HepG2 (cell line): ENCODE data around the gene TEX29. TPM values are rescaled to one million over a fixed set of nuclear protein-coding genes. Genes with fewer than 3 reads are reported as not detected.

Experiments
- ATAC-seq: fragments of 200-7000 bp; cut with Tn5 transposase; 3 replicates; pipeline ENCODE4 v1.9.1; 2020; ENCODE audit warnings: mild to moderate bottlenecking, moderate library complexity
- BruUV-seq: library from RNA; stranded (reverse); fragments of 400-500 nt; replicated peaks from 2 replicates; lab custom pipeline; 2021; lab: Mats Ljungman, UMichigan
- CTCF ChIA-PET: fragments of 300-600 bp; formaldehyde crosslinking; extraction: SDS; loops from one replicate; lab custom pipeline; 2021; ENCODE audit warnings: low total read pairs, inconsistent platforms, low intra/inter-chr PET ratio; lab: Yijun Ruan, JAX
- POLR2A ChIA-PET: fragments of 350-600 bp; sonication (Branson Sonifier 250); formaldehyde crosslinking; loops from one replicate; lab custom pipeline; 2020; ENCODE audit warnings: antibody characterized with exemption, inconsistent platforms; lab: Yijun Ruan, JAX
- DNase-seq: peaks from one replicate; pipeline ENCODE4 v3.0.0-alpha.2; 2015; ENCODE audit warnings: low spot score
- FAIRE-seq: peaks from 3 replicates; lab custom pipeline; 2011; peaks lifted over from hg19 to GRCh38; lab: Jason Lieb, UNC
- H2AFZ ChIP-seq: one replicate; pipeline ENCODE4 v1.6.1; 2011; ENCODE audit warnings: low read length, inconsistent platforms
- H3K27ac ChIP-seq: fragments of 300-600 bp; 3 replicates; pipeline ENCODE4 v1.8.0; 2011; ENCODE audit warnings: mixed run types, mild to moderate bottlenecking, mixed read lengths, low read length, inconsistent platforms; ENCODE audit not compliant: insufficient read depth; ENCODE audit errors: extremely low read length
- H3K27me3 ChIP-seq, 2 experiments: fragments of 200-600 bp in 1 of 2; 2 replicates in 1 of 2; 3 replicates in 1 of 2; pipeline versions ENCODE4 v1.6.0 to v1.8.0; 2011; ENCODE audit warnings: low read length in 2 of 2, mild to moderate bottlenecking in 2 of 2, moderate library complexity in 2 of 2, inconsistent platforms in 1 of 2; ENCODE audit not compliant: insufficient read depth in 2 of 2, control insufficient read depth in 1 of 2
- H3K36me3 ChIP-seq, 2 experiments: fragments of 200-600 bp in 1 of 2; replicated peaks in 1 of 2; 2 replicates in 1 of 2; 3 replicates in 1 of 2; pipeline versions ENCODE4 v1.5.1 to v1.8.0; 2011; ENCODE audit warnings: low read length in 2 of 2, inconsistent platforms in 1 of 2; ENCODE audit not compliant: insufficient read depth in 2 of 2, control insufficient read depth in 1 of 2
- H3K4me1 ChIP-seq: 2 replicates; pipeline ENCODE4 v1.5.1; 2012; ENCODE audit warnings: low read length, inconsistent platforms; ENCODE audit not compliant: insufficient read depth
- H3K4me2 ChIP-seq: 2 replicates; pipeline ENCODE4 v1.6.0; 2011; ENCODE audit warnings: low read depth, low read length, inconsistent platforms
- H3K4me3 ChIP-seq, 3 experiments: fragments of 200-600 bp in 1 of 3; sonication (generic), shearing (Covaris generic) in 1 of 3; replicated peaks in 1 of 3; 2 replicates each; pipeline ENCODE4 v1.5.1; 2011 to 2016; ENCODE audit warnings: low read length in 3 of 3, inconsistent platforms in 2 of 3, low read depth in 2 of 3, mild to moderate bottlenecking in 2 of 3, control low read depth in 1 of 3, mixed read lengths in 1 of 3; ENCODE audit not compliant: insufficient read depth in 1 of 3
- H3K79me2 ChIP-seq: one replicate; pipeline ENCODE4 v1.6.1; 2011; ENCODE audit warnings: low read length, inconsistent platforms; ENCODE audit not compliant: insufficient read depth
- H3K9ac ChIP-seq: 2 replicates; pipeline ENCODE4 v1.6.0; 2011; ENCODE audit warnings: mild to moderate bottlenecking, low read depth, low read length, inconsistent platforms; ENCODE audit not compliant: insufficient read depth
- H3K9me3 ChIP-seq: 2 replicates; pipeline ENCODE4 v1.5.1; 2012; ENCODE audit warnings: mild to moderate bottlenecking, low read length
- H4K20me1 ChIP-seq: 2 replicates; pipeline ENCODE4 v1.6.0; 2011; ENCODE audit warnings: inconsistent platforms, mild to moderate bottlenecking, low read length, moderate library complexity; ENCODE audit not compliant: insufficient read depth
- FOSL1 ChIP-seq: sonication (generic); formaldehyde crosslinking; IDR thresholded peaks from 2 replicates; pipeline ENCODE4 v1.9.0; 2021; ENCODE audit warnings: missing genetic modification reagents, borderline replicate concordance
- FOXM1 ChIP-seq: sonication (generic); formaldehyde crosslinking; IDR thresholded peaks from 2 replicates; pipeline ENCODE4 v1.5.0; 2020; ENCODE audit warnings: missing genetic modification reagents
- FOXP1 ChIP-seq, 2 experiments: fragments of 450-650 bp in 1 of 2; IDR thresholded peaks; 2 replicates each; pipeline ENCODE4 v1.6.1; 2017 to 2018; ENCODE audit warnings: antibody characterized with exemption in 1 of 2
- GABPB1 ChIP-seq: IDR thresholded peaks from 2 replicates; pipeline ENCODE4 v1.6.1; 2016; ENCODE audit warnings: mild to moderate bottlenecking, missing genetic modification reagents, moderate library complexity, missing compliant biosample characterization
- ONECUT2 ChIP-seq: sonication (generic); formaldehyde crosslinking; IDR thresholded peaks from 2 replicates; pipeline ENCODE4 v1.4.0; 2020; ENCODE audit warnings: missing genetic modification reagents
- REPIN1 ChIP-seq: sonication (generic); formaldehyde crosslinking; IDR thresholded peaks from 2 replicates; pipeline ENCODE4 v1.8.0; 2022; ENCODE audit warnings: missing genetic modification reagents, low read depth, mild to moderate bottlenecking, borderline replicate concordance
- SP5 ChIP-seq: IDR thresholded peaks from 2 replicates; pipeline ENCODE4 v1.6.1; 2016; ENCODE audit warnings: low read depth, borderline replicate concordance
- ZNF780A ChIP-seq: sonication (generic); formaldehyde crosslinking; IDR thresholded peaks from 2 replicates; pipeline ENCODE4 v1.8.0; 2022; ENCODE audit warnings: mild to moderate bottlenecking, missing genetic modification reagents, moderate library complexity
- WGBS: methylation state at CpG from one replicate; pipeline ENCODE4 v1.1.6; 2017; ENCODE audit warnings: low lambda C conversion rate; 5-methylcytosine and 5-hydroxymethylcytosine counted together
- in situ Hi-C: cut with HindIII; loops from 2 replicates; pipeline ENCODE4 v1.10.0; 2017; ENCODE audit warnings: low pct_unique_long_range_greater_than_20kb; ENCODE audit not compliant: extremely low pct_ligation_motif_present
- intact Hi-C: fragments of 100-400 bp; cut with micrococcal nuclease; formaldehyde crosslinking; loops from one replicate; pipeline ENCODE4 v1.10.0; 2022; ENCODE audit not compliant: unreplicated experiment
- polyA plus RNA-seq, 8 experiments: library from polyadenylated mRNA; depleted of rRNA in 3 of 8; stranded (reverse) in 7 of 8; unstranded in 1 of 8; fragments of >200 nt; fragmentation: Illumina TruSeq in 4 of 8; extraction: Trizol in 4 of 8; gene quantifications; 2 replicates each; pipeline versions ENCODE4 v1.2.1 to v1.2.3, GENCODE V29; 2011 to 2016; ENCODE audit warnings: low read depth in 4 of 8, missing spikeins in 1 of 8, mixed read lengths in 1 of 8; ENCODE audit not compliant: insufficient read depth in 1 of 8
- total RNA-seq, 5 experiments: library from RNA; depleted of rRNA; stranded (reverse); fragments of >200 nt; fragmentation: Illumina TruSeq; extraction: Trizol; gene quantifications; 2 replicates each; pipeline ENCODE4 v1.2.3, GENCODE V29; 2016; ENCODE audit warnings: low read depth in 1 of 5
- TF ChIP-seq, protein P1 (sequence below): IDR thresholded peaks from 2 replicates; pipeline ENCODE4 v1.6.1; 2012; ENCODE audit warnings: low read depth, low read length, improper control_type of control experiment
- TF ChIP-seq, protein P2 (sequence below): sonication (generic); formaldehyde crosslinking; IDR thresholded peaks from 2 replicates; pipeline ENCODE4 v1.8.0; 2023; ENCODE audit warnings: mild to moderate bottlenecking, missing genetic modification reagents

The TEX29 gene
- total and polyA plus RNA-seq, 2 of the 13 experiments (the other 11 are each of a cell fraction or from before 2014, with no cell fraction given) = 0.12 to 0.22 TPM

DNA sequence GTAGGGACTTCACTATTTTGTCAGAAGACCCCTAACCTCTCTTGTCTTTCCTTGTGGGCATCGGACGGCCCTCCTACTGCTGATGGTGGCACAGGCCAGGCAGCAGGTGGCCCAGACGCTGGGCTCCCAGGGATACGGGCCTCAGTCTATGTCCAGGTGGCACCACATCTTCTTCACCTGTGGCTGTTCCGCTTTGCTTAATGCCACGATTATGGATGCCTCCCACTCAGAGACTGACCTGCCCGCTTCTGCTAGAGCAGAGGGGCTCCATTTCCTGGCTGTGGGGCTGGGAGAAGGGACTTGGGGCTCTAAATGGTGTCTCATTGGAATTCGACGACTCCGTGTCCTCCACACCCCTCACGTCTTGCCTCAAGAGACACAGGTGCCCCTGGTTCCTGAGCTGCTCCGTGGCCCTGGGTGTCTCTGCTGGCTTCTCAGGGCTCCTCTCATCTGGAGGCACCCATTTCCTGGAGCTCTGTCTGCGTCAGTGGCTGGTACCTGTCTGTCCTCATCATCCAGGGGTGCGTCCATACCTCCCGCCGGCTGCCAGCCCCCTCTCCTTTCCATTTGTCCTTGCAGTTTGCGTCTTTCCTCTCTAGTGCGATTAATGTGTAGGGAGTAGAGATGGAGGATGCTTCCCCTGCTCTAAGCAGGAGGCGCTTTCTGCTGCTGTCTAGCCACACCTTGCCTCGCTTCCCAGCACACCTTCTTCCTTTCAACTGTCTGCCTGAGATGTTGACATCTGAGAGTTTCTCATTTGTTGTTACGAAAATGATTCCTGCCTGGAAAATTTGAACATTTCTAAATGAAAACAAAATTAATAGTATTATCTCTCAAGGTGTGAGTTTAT, 63.4 kb downstream of the TEX29 start:
- Histone ChIP-seq H3K9me3 (no peaks in the 10 kb centered on the region), H3K27ac (no peak overlapping the region), H3K9ac (no peak overlapping the region), H3K79me2 (no peaks in the 10 kb centered on the region), H3K4me3 (no peak overlapping the region), H3K4me1 (no peaks in the 10 kb centered on the region), H3K27me3 (peaks cover 7 to 15% of the 10 kb centered on the region in 2 experiments; a peak in 3 of 5 replicates), H3K36me3 (no peaks in the 10 kb centered on the region), H3K4me2 (no peak overlapping the region), H4K20me1 (no peaks in the 10 kb centered on the region), H2AFZ (no peak overlapping the region)
- BruUV-seq = no TSS peak
- in situ Hi-C loops (no loop called here), intact Hi-C loops (no loop called here)
- FAIRE-seq (no peak), ATAC-seq (no peak), DNase-seq (no peak)
- no peak for TF ChIP-seq FOSL1
- TF ChIP-seq REPIN1 = no peak
- no peak for TF ChIP-seq FOXP1 (IDR thresholded peaks at IDR 0.05)
- TF ChIP-seq FOXP1 (CRISPR knock-in tag; IDR thresholded peaks at IDR 0.05) = no peak
- TF ChIP-seq SP5 (CRISPR knock-in tag) = no peak
- TF ChIP-seq, protein P1, sequence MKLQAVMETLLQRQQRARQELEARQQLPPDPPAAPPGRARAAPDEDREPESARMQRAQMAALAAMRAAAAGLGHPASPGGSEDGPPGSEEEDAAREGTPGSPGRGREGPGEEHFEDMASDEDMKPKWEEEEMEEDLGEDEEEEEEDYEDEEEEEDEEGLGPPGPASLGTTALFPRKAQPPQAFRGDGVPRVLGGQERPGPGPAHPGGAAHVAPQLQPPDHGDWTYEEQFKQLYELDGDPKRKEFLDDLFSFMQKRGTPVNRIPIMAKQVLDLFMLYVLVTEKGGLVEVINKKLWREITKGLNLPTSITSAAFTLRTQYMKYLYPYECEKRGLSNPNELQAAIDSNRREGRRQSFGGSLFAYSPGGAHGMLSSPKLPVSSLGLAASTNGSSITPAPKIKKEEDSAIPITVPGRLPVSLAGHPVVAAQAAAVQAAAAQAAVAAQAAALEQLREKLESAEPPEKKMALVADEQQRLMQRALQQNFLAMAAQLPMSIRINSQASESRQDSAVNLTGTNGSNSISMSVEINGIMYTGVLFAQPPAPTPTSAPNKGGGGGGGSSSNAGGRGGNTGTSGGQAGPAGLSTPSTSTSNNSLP = no peak
- no peak for TF ChIP-seq ZNF780A (CRISPR knock-in tag)
- TF ChIP-seq FOXM1 (CRISPR knock-in tag) = no peak
- TF ChIP-seq, protein P2, sequence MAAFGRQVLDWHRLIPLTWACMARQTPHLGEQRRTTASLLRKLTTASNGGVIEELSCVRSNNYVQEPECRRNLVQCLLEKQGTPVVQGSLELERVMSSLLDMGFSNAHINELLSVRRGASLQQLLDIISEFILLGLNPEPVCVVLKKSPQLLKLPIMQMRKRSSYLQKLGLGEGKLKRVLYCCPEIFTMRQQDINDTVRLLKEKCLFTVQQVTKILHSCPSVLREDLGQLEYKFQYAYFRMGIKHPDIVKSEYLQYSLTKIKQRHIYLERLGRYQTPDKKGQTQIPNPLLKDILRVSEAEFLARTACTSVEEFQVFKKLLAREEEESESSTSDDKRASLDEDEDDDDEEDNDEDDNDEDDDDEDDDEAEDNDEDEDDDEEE (CRISPR knock-in tag) = no peak
- TF ChIP-seq GABPB1 (CRISPR knock-in tag) = no peak
- TF ChIP-seq ONECUT2 (CRISPR knock-in tag) = no peak
- ChIA-PET POLR2A (no interaction called here), CTCF (no interaction called here)
- WGBS = 7% methylated on average over 13 of the region's 21 CpGs
